Stimulated activated CD4-positive, alpha-beta T cell treated with anti-CD3 and anti-CD28 coated beads, Interleukin-4, amount 100 ng/mL, for 48 hours (primary cell): Measurements from ENCODE around the gene ZSCAN9.

ENCODE experiments used
- DNase-seq, 2 donors: peaks; one replicate each; pipeline ENCODE4 v3.0.0-alpha.2; 2020; ENCODE audit warnings: low read depth in 2 of 2

Gene ZSCAN9

GRCh38 chr6:28220257-28221133 lies 4.6 kb upstream of the ZSCAN9 start:
- no peak for DNase-seq

- DNase-seq, result no peak
Measured at GRCh38 chr6:28224131-28225055, 682 bp upstream of the ZSCAN9 start.

DNA sequence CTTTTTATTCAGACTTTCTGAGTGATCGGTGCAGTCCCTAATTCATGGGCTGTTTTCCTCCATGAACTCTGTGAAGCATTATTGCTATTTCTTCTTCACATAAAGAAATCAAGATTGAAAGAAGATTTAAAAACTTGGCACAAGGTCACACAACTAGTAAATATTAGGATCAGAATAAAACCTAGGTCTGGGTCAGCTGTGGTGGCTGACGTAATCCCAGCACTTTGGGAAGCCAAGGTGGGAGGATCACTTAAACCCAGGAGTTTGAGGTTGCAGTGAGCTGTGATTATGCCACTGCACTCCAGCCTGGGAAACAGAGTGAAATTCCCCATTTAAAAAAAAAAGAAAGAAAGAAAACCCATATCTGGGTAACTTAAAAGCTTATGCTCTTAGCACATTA lies 1.4 kb downstream of the ZSCAN9 start:
- no peak for DNase-seq

DNA sequence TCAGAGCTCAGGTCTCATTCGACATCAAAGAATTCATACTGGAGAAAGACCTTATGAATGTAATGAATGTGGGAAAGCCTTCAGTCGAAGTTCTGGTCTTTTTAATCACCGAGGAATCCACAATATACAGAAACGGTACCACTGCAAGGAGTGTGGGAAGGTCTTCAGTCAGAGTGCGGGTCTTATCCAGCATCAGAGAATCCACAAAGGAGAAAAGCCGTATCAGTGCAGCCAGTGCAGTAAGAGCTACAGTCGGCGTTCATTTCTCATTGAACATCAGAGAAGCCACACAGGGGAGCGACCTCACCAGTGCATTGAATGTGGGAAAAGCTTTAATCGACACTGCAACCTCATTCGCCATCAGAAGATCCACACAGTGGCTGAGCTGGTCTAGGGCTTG lies 7.7 kb downstream of the ZSCAN9 start:
- DNase-seq, result no peak

DNA sequence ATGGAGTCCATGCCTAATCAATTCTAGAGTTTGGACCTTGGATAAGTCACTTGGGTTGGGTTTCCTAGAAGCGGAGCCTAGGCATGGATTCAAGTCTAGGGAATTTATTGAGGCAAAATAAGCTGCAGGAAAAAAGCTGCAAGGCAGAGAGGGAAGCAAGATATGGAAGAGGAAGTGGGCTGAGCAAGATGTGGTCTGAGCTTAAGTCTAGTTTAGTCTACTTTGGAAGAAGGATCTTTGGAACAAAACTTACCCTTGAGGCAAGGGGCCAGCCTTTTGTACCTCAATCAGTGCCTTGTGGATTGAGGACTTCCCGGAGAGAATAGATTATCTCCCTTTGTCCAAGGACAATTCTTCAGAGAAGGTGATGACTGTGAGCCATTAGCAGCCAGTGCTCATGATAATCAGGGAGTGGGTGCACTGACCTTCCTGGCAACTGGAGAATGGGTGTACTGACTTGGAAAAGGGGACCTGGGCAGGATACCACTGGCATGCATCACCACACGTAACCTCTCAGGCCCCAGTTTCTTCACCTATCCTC lies 10.9 kb downstream of the ZSCAN9 start:
- no peak for DNase-seq

DNA sequence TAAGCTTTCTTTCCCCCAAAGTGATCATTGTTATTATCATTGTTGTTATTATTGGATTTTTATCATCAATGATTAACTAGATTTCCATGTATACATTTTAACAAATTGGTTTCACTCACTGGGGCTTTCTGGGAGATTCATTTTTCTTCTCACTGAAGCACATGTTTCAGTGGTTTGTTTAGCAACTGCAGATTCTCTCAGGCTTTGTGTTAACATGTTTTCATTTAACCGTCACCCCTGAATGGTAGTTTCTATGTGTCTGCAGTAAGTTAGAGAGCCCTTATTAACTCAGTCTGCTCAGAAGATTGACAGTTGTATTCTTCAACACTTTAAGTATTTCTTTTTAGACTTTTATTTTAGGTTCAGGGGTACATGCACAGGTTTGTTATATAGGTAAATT lies 14.6 kb downstream of the ZSCAN9 start:
- no peak for DNase-seq

DNA sequence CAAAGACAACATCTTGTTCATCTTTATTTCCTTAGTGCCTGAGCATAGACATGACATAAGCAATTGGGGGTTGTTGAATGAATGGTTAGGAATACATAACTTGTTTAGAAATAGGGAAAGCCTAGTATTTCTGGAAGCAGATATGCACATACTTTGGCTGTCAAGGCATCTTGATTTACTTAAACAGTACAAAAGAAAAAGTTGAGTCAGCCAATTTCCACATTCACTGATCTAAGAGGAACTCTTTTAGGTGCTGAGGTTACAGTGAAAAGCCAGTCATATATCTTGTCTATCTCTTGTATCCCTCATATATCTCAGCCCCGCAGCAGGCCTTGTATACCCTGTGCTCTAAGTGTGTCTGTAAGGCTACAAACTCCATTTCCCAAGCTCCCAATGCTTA lies 15.4 kb downstream of the ZSCAN9 start:
- no peak for DNase-seq

DNA sequence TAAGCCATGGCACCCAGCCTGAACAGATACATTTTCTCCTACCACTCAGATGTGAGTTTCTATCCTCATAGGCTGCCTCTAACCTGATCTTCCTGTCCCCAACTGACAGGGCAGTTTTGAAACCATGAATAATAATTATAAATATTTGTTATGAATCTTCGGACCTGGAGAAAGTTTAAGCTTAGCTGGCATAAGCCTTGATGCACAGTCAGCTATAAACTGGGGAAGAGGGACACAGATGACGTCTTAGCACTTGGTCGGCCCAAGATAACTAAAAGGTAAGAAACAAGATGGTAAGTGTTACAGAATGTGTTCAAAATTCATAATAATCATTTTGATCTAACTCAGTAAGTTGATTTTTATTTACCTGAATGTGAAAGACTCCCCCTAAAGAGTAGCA lies 18.9 kb downstream of the ZSCAN9 start:
- DNase-seq, result no peak

DNA sequence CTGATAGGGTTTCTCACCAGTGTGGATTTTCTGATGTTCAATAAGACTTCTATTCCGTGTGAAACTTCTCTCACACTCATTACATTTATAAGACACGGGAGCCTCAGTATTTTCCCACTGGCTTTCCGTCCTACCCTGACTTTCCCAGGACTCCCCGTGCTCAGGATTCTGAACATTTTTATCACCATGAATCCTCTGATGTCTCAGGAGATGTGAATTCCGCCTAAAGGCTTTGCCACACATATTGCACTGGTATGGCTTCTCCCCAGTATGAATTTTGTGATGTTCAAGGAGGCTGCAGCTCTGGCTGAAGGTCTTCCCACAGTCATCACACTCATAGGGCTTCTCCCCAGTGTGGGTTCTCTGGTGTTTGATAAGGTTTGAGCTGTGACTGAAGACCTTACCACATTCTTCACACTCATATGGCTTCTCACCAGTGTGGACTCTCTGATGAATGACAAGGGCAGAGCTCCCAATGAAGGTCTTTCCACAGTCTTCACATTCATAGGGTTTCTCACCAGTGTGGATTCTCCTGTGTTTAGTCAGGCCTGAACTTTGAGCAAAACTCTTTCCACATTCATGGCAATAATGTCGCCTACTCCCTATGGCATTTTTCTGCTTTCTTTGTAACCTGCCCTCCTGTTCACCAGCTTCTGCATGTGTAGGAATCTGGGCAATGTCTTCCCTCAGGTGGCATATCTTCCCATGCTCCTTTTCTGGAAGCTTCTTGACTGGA lies 20.3 kb downstream of the ZSCAN9 start:
- DNase-seq, result no peak

GRCh38 chr6:28248916-28249315 lies 23.8 kb downstream of the ZSCAN9 start:
- DNase-seq, result no peak

DNA sequence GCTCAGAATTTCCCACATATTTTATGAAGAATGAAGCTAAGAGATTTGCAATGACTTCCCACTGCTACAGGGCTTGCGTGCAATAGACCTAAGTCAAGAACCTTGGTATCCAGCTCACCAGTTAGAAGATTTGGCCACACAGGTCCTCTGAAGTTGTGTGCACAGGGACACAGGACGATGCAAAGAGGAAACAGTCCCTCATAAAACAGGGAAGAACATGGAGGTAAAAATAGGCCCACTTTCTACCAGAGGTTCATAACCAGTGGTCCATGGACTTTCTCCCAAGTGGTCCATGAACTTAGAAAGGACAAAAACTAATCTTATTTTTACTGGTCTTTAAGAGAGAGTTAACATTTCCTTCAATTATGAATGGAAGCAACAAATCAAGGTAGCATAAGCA lies 25.7 kb downstream of the ZSCAN9 start:
- no peak for DNase-seq

DNA sequence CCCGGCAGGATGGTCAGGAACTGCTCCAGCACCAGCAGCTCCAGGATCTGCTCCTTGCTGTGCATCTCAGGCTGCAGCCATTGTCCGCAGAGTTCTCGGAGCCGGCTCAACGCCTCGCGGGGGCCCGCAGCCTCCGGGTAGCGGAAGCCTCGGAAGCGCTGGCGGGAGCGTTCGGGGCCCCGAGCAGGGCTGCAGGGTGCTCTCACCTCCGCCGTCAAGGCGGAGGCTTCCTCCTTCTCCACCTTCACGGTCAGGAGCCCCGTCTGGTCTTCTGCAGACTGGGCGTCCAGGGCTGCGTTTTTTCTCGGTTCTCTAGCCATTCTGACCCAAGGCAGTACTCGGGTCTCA lies 26.6 kb downstream of the ZSCAN9 start:
- no peak for DNase-seq

GRCh38 chr6:28252009-28252975 lies 27.2 kb downstream of the ZSCAN9 start, which contains the start of gene ZKSCAN4:
Gene ZKSCAN4 (minus strand): TSS chr6:28252269. CDS start chr6:28251980, 289 bp downstream.
- DNase-seq, result peak; percentile 72 to 82

DNA sequence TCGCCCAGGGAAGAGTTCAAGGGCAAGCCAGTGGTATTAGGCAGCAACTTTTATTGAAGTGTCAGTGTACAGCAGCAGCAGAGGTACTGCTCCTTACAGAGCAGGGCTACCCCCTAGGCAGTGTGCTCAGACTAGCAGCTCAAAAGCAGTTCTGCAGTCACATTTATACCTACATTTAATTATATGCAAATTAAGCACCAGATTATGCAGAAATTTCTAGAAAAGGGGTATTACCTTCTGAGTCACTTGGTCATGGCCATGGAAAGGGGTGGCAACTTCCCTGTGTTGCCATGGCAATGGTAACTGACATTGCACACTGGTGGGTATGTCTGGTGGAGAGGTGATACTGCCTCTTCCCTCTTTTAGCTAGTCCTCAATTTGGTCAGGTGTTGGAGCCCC lies 29.0 kb downstream of the ZSCAN9 start:
- no peak for DNase-seq

DNA sequence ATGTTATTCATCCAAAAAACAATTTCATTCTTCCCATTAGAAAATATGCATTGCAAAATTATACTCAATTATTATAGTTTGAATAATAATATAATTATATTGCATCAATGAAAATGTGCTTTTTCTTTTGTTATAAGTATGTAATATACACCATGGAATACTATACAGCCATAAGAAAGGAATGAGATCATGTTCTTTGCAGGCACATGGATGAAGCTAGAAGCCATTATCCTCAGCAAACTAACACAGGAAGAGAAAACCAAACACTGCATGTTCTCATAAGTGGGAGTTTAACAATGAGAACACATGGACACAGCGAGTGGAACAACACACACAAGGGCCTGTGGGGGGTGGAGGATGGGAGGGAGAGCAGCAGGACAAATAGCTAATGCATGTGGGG lies 32.0 kb downstream of the ZSCAN9 start:
- no peak for DNase-seq

DNA sequence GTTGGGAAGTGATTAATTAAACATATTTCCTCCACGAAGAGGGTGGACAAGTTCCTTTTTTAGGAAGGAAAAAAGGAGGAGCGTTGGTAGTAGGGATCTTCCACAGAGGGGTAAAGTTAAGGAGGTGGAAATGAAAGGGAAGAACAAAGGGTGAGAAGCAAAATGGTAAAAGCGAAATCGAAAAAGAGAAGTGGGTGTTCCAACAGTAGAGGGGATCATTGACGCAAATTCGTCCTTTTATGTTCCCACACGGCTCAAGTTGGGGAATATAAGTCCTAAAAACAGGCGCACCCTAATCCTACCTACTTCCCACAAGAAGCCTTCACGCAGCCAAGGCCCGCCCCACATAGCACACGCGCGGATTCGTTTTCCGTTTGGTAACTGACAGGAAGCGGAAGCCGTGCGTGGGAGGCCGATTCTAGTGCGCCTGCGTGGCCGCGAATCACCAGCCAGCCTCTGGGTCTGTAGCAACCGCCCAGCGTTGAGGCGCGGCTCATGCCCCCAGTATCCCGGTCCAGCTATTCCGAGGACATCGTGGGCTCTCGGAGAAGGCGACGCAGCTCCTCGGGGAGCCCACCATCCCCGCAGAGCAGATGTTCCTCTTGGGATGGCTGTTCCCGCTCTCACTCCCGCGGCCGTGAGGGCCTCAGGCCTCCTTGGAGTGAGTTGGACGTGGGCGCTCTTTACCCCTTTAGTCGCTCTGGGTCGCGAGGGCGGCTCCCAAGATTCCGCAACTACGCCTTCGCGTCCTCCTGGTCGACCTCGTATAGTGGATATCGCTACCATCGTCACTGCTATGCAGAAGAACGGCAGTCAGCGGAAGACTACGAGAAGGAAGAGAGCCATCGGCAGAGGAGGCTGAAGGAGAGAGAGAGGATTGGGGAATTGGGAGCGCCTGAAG lies 34.1 kb downstream of the ZSCAN9 start, which contains the start of gene NKAPL:
Gene NKAPL (plus strand): TSS at position 421 of the 901 bp plus-strand sequence. CDS start 75 bp downstream, at position 496.
- DNase-seq, result peak; percentile 43 to 54

DNA sequence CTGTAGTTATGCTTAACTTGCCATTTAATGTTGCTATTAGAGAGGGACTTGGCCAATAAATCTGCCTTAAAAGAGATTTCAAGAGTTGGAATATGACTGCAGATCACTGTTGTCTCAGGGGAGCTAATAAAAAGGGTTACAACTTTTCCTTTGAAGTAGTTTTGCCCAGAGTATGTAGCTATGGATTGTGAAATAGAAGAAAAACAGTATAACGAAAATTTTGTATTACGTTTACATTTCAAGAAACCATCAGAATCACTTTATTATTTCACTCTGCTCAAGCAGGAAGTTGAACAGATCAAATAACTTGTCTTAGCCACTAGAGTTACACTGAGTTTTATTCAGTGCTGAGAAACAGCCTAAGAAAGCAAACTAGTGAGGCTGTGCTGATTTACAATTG lies 38.8 kb downstream of the ZSCAN9 start:
- DNase-seq, result no peak

DNA sequence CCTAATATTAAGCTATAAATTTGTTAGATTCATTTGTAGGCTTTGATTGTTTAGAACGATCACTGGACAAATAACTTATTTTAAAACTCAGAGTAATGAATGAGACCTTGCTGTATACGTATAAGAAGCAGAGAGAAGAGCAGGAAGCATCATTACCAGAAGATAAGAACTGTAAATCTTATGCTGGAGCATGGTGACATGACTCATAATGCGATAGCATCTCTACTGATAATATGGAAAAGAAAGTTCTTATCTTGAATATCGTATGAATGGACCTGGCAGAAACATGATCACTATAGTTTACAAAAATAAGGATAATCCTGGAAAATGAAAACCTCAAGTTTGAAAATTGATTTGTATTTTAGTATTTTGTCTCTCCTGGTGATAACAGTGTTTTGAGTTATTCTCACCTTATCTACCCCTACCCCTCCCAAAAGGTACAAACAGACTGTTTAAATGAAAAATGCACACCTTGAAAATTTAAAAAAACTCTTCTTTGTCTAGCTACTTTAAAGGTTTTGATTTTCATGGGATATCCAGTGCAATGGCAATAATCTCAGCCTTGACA lies 39.8 kb downstream of the ZSCAN9 start:
- no peak for DNase-seq

GRCh38 chr6:28266563-28266961 lies 41.5 kb downstream of the ZSCAN9 start:
- DNase-seq, result no peak
